ENCODE measurements around the gene TMEM219. TPM values are rescaled to one million over a fixed set of nuclear protein-coding genes. Genes with fewer than 3 reads are reported as not detected.

TMEM219 gene
- total RNA-seq: 57.5 and 67.9 TPM in 2 replicates

GRCh38 chr16:29961479-29962343 is at the start of gene TMEM219:
Gene TMEM219, plus strand, starts transcription at chr16:29962079. Its CDS starts 1,065 bp downstream, at chr16:29963144.

DNA sequence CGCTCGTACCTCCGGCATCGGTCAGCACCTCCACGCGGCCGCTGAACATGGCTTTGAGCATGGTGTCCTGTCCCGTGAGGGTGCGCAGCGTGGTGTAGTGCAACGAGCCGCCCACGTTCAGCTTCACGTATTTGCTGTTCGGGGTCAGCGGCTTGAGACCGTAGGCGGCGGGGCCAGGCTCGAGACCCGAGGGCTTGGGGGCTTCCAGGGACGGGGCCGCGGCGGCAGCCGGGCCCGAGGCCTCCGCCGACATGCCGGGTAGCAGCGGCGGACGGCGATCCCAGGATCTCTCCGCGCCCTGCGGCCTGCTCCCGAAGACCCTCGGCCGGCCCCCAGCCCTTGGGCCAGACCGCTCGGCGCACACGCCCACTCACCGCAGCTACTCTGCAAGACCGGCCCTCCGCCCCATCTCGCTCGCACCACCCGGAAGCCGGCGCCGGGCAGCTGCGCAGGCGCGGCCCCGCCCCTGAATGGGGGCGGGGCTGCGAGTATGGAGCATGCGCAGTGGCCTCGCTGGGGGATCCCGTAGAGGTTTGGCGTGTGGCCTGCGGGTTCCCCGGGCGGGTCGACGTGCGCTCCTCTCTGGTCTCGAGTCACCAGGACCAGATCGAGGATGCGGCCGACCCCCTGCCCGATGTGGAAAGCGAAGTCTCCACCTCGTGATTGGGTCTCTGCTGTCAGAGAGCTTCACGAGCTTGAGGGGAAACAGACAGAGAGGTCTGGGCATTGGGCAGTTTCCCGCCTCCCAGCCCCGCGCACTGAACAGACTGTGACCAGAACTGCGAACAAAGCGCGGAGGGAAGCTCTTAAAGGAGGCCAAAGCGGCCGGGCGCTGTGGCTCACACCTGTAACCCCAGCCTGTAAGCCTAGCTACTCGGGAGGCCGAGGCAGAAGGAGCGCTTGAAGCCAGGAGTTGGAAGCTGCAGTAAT is 35.8 kb upstream of the TMEM219 start, which contains the start of gene KCTD13:
TSS of gene KCTD13 (minus strand) at position 446 of the 930 bp plus-strand sequence. CDS start at position 253, 193 bp downstream.

DNA sequence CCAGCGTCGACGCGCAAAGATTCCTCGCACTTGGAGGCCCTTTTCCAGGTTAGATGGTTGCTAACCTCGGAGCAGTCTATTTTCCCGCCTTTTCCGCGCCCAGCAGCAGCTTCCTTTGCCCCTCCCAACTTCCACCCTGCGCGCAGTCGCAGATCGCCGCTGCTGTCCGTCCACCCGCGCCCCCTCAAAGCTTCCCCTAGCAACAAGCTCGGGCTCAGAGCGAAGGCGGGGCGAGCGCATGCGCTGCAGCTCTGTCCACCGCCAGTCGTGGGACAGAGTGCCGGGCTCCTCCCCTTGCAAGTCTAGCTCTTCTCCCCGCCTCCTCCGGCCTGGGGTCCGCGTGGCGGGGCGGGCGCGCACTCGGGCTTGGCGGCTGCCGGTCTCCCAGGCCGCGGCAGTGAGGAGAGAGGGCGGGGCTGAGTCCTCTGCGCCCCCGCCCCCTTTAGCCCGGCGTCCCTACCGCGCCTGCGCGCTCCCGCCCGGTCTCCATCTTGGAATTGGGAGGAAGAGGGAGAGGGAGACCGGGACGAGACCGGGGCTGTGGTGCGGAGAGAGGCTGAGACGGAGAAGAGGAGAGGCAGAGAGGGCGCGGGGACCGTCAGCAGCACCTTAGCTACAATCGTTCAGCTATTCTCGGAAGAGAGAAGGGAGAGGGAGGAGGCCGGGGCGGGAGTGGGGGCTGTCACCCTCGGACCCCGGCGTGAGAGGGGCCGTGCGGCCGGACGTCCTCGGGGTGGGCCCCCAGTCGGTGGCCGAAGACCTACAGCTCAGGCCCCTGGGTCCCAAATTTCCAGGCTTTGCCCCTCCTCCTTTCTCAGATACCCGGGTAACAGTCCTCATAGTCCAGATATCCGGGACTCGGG is 11.7 kb downstream of the TMEM219 start, which contains the start of gene TAOK2:
TSS of gene TAOK2 (plus strand) at position 485 of the 863 bp plus-strand sequence. CDS start 3,905 bp downstream, outside the sequence.

GRCh38 chr16:29995324-29995910 is 33.5 kb downstream of the TMEM219 start, which contains the start of gene HIRIP3:
Gene HIRIP3, minus strand, starts transcription at chr16:29995617. Its CDS starts 12 bp downstream, at chr16:29995605.

DNA sequence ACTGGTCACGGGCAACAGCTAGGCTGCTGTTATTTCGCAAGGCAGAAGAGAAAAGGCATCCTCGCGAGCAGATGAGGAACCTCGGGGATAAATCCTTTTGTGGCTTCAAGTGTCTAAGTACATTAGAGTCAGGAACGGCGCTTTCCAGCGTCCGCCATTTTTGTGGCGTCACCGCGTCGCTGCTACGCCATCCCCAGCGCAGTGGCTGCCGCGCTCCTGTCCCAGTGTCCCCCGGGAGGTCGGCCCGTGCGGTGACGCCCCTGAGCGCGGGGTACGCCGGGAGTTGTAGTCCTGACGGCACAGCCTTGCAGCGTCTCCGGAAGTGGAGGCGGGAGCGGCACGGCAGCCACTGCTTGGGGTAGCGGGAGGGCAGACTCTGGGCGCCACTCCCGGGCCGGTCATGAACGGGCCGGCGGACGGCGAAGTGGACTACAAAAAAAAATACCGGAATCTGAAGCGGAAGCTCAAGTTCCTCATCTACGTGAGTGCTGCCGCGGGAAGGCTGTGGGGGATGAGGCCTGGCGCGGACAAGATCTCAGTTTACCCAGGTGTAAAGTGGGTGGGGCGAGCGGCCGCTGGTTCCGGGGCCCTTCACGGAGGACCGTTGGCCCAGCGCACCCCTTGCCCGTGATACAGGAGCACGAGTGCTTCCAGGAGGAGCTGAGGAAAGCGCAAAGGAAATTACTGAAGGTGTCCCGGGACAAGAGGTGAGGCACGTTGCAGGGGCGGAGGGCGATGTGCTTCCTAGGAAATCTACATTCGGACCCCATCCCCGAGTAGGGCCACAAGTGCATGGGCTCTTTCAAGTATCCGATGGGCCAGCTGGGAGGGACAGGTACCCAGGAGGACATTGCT is 34.3 kb downstream of the TMEM219 start, which contains the start of gene INO80E:
TSS of gene INO80E (plus strand) at position 331 of the 855 bp plus-strand sequence. CDS start at position 401, 70 bp downstream.

DNA sequence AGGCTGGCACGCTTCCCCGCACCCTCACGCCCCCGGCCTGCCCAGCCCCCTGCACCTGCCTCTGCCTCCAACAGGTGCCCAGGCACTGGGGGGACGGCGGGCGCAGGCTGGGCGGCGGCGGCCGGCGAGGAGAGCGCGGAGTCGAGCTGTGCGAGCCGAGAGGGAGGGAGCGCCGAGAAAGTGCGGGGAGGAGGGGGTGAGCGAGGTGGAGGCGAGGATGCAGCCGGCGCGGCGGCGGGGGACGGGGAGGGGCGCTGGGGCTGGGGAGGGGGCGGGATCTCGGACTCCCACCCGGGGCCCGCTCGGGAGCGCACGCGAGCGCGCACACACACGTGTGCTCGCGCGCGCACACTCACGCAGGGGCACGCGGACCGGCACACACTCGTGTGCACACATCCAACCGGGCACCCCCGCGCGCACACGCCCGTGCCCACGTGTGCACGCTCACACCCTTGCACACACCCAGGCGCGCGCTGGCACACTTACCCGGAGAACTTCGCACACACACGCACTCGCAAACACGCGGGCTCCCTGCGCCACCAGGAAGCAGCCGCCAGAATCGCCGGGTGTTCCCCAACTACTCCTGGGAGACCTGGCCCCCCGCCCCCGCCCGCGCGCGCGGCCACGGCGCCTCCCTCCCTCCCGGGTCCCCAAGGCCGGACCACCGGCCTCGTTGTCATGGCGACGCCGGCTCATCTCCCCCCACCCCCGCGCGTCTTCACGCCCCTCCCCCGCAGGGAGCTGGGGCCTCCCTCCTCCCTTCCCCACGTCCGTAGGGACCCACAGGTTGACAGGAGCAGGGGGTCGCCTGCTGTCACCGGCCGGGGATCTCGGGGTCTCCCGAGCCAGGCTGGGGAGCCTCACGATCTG is 49.2 kb downstream of the TMEM219 start, which contains the start of gene DOC2A:
TSS of gene DOC2A (minus strand) at position 184 of the 870 bp plus-strand sequence. CDS start 805 bp downstream, outside the sequence.

Other genes starting within 250 kb of the TMEM219 start
- gene C16orf54, start 216.1 kb upstream of the TMEM219 start, total RNA-seq: not detected in 2 replicates
- gene ZG16, start 183.8 kb upstream of the TMEM219 start, total RNA-seq: not detected in 2 replicates
- gene KIF22, start 171.3 kb upstream of the TMEM219 start, total RNA-seq: 6.5 and 14.3 TPM in 2 replicates
- gene MAZ, start 155.6 kb upstream of the TMEM219 start, total RNA-seq: 127 and 202 TPM in 2 replicates
- gene PRRT2, start 149.9 kb upstream of the TMEM219 start, total RNA-seq: 1.9 and 4.4 TPM in 2 replicates
- gene PAGR1, start 145.9 kb upstream of the TMEM219 start, total RNA-seq: 12.1 and 12.3 TPM in 2 replicates
- 549 and 610 TPM in 2 replicates for gene MVP, start 141.6 kb upstream of the TMEM219 start, total RNA-seq
- 63.4 and 86.9 TPM in 2 replicates for gene CDIPT, start 98.9 kb upstream of the TMEM219 start, total RNA-seq
- gene SEZ6L2, start 62.5 kb upstream of the TMEM219 start, total RNA-seq: 5.5 and 7.5 TPM in 2 replicates
- 2.1 and 6.8 TPM in 2 replicates for gene ASPHD1, start 61.6 kb upstream of the TMEM219 start, total RNA-seq
- 3.9 and 5.0 TPM in 2 replicates for gene KCTD13, start 35.9 kb upstream of the TMEM219 start, total RNA-seq
- 41.3 and 46.7 TPM in 2 replicates for gene TAOK2, start 11.8 kb downstream of the TMEM219 start, total RNA-seq
- 6.6 and 7.6 TPM in 2 replicates for gene HIRIP3, start 33.5 kb downstream of the TMEM219 start, total RNA-seq
- 11.9 and 13.1 TPM in 2 replicates for gene INO80E, start 34.2 kb downstream of the TMEM219 start, total RNA-seq
- gene DOC2A, start 48.9 kb downstream of the TMEM219 start, total RNA-seq: 0.16 and 0.34 TPM in 2 replicates
- gene C16orf92, start 61.1 kb downstream of the TMEM219 start, total RNA-seq: not detected in 2 replicates
- not detected in 2 replicates for gene TLCD3B, start 69.2 kb downstream of the TMEM219 start, total RNA-seq
- gene ALDOA, start 103.7 kb downstream of the TMEM219 start, total RNA-seq: 263 and 375 TPM in 2 replicates
- 151 and 167 TPM in 2 replicates for gene PPP4C, start 113.9 kb downstream of the TMEM219 start, total RNA-seq
- gene TBX6, start 129.8 kb downstream of the TMEM219 start, total RNA-seq: 0.16 and 0.26 TPM in 2 replicates
- 7.3 and 12.0 TPM in 2 replicates for gene YPEL3, start 134.1 kb downstream of the TMEM219 start, total RNA-seq
- gene GDPD3, start 151.5 kb downstream of the TMEM219 start, total RNA-seq: 0.95 and 3.2 TPM in 2 replicates
- 40.4 and 43.2 TPM in 2 replicates for gene MAPK3, start 161.1 kb downstream of the TMEM219 start, total RNA-seq
- gene CORO1A, start 221.5 kb downstream of the TMEM219 start, total RNA-seq: 0.60 and 0.79 TPM in 2 replicates
- gene BOLA2B, start 231.6 kb downstream of the TMEM219 start, total RNA-seq: 27.8 and 29.3 TPM in 2 replicates
- 11.6 and 17.2 TPM in 2 replicates for gene SLX1A, start 231.8 kb downstream of the TMEM219 start, total RNA-seq
- gene SULT1A3, start 237.2 kb downstream of the TMEM219 start, total RNA-seq: 1.3 and 1.7 TPM in 2 replicates